WTC11 (cell line): ENCODE results near the gene TNIP1.

Experiments used
- ATF2 ChIP-seq: sonication (generic); formaldehyde crosslinking; IDR thresholded peaks from 2 replicates; pipeline ENCODE4 v1.8.1; 2022; ENCODE audit warnings: low read depth, missing genetic modification reagents, borderline replicate concordance
- ATF3 ChIP-seq: sonication (generic); formaldehyde crosslinking; conservative IDR thresholded peaks from 2 replicates; pipeline ENCODE4 v1.8.1; 2022; ENCODE audit warnings: mild to moderate bottlenecking, missing genetic modification reagents
- CREB1 ChIP-seq: sonication (generic); formaldehyde crosslinking; IDR thresholded peaks from 2 replicates; pipeline ENCODE4 v1.8.0; 2023; ENCODE audit warnings: mild to moderate bottlenecking, missing genetic modification reagents
- CTCF ChIP-seq: fragments of 200-600 bp; IDR thresholded peaks from 2 replicates; pipeline ENCODE4 v1.8.0; 2022; ENCODE audit warnings: antibody characterized with exemption
- ERG ChIP-seq: fragments of 250-450 bp; sonication (Bioruptor Pico); IDR thresholded peaks from 2 replicates; pipeline ENCODE4 v1.8.0; 2021; ENCODE audit warnings: mild to moderate bottlenecking
- ESRRA ChIP-seq: sonication (generic); formaldehyde crosslinking; IDR thresholded peaks from 2 replicates; pipeline ENCODE4 v1.8.1; 2022; ENCODE audit warnings: mild to moderate bottlenecking, missing genetic modification reagents, borderline replicate concordance
- ETV6 ChIP-seq: sonication (generic); formaldehyde crosslinking; IDR thresholded peaks from 2 replicates; pipeline ENCODE4 v1.8.1; 2022; ENCODE audit warnings: mild to moderate bottlenecking, missing genetic modification reagents
- HMGXB4 ChIP-seq: sonication (generic); formaldehyde crosslinking; IDR thresholded peaks from 2 replicates; pipeline ENCODE4 v1.8.1; 2023; ENCODE audit warnings: mild to moderate bottlenecking, moderate library complexity, missing genetic modification reagents
- ZBTB21 ChIP-seq: sonication (generic); formaldehyde crosslinking; IDR thresholded peaks from 2 replicates; pipeline ENCODE4 v1.8.1; 2023; ENCODE audit warnings: mild to moderate bottlenecking, missing genetic modification reagents, borderline replicate concordance

- TF ChIP-seq CTCF (no peak), ERG (CRISPR knock-in tag) (no peak), ETV6 (CRISPR knock-in tag) (no peak), HMGXB4 (CRISPR knock-in tag) (no peak), ATF2 (CRISPR knock-in tag) (no peak), CREB1 (no peak), ZBTB21 (CRISPR knock-in tag) (no peak), ESRRA (CRISPR knock-in tag) (no peak), ATF3 (CRISPR knock-in tag) (no peak)
Observed at GRCh38 chr5:151079838-151080612, 809 bp downstream of the TNIP1 start.
